Fibroblast of upper back skin (primary cell): ENCODE data around the gene ZNF483.
"Not testable (repeated sequence)": the region's sequence is repeated elsewhere in the genome, so short reads cannot be mapped to it uniquely, and the experiment has no call there.

Experiments
- DNase-seq: peaks from one replicate; pipeline ENCODE4 v3.0.0-alpha.2; 2013

ZNF483 gene

DNA sequence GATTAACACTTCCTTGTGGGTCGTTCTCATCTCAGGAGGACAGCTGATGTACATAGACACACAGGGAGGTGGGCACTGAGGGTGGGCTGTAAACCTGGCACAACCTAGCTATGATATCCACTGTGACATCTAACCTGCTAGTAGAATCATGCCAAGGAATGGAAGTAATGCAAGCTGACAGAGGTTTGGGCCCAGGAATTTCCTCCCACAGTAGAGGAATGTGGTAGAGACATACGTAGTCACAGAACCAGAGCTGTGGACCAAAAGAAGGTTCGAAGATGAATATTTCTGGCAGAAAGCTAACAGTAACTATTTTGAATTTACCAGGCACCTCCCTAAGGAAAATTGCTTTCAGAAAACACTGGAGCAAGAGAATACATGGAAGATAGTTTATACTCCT is 90.9 kb downstream of the ZNF483 start:
- DNase-seq = peak; percentile 27

DNA sequence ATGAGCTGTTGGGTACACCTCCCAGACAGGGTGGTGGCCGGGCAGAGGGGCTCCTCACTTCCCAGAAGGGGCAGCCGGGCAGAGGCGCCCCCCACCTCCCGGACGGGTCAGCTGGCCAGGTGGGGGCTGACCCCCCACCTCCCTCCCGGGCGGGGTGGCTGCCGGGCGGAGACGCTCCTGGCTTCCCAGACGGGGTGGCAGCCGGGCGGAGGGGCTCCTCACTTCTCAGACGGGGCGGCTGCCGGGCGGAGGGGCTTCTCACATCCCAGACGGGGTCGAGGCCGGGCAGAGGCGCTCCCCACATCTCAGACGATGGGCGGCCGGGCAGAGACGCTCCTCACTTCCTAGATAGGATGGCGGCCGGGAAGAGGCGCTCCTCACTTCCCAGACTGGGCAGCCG is 92.4 kb downstream of the ZNF483 start:
- DNase-seq = not testable (repeated sequence)

DNA sequence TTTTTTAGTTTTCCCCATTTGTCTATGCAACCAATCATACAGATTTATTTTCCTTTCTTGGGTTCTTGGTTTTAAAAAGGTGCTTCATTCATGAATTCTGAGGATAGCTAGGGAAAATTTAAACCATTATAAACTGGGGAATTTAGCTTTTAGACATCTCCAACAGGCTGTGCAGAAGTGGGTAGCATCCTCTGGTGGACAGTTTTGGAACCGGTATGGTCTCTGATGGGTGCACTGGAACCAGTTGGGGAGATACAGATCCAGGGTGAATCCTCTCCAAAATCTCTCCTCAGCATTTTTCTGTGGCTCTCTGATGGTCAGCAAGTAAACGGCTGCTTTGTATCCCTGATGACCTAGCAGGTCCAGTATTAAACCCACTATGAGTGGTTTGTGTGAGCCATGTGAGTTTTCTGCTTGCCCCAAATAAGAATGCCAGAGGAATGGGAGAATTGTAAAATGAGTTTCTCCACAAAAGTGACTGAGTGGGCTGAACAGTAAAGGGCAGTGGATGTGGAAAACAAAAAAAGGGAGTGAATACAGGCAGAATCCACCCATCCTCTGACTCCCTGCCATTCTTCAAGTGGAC is 97.0 kb downstream of the ZNF483 start:
- DNase-seq = peak; percentile 44

DNA sequence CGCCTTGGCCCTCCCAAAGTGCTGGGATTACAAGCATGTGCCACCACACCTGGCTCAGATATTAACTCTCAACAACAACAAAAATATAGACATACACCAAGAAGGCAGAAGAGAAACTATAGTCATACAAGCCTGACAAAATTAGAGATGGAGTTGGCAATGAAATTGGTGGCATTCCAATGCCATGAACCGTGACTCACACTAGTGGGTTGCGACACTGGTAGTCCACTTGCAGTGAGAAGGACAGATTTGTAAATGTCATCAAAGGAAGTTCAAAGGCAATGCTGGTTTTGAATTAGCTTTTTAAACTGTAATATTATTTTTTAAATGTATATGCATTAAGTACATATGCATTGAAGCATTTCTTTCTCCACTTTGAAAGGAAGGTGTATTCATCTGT is 97.6 kb downstream of the ZNF483 start:
- peak; percentile 55 for DNase-seq
